ENCODE measurements around the gene UCHL1.
A peak's percentile ranks its signal among the peaks of the same experiment; 100 is the strongest.

Gene UCHL1

DNA sequence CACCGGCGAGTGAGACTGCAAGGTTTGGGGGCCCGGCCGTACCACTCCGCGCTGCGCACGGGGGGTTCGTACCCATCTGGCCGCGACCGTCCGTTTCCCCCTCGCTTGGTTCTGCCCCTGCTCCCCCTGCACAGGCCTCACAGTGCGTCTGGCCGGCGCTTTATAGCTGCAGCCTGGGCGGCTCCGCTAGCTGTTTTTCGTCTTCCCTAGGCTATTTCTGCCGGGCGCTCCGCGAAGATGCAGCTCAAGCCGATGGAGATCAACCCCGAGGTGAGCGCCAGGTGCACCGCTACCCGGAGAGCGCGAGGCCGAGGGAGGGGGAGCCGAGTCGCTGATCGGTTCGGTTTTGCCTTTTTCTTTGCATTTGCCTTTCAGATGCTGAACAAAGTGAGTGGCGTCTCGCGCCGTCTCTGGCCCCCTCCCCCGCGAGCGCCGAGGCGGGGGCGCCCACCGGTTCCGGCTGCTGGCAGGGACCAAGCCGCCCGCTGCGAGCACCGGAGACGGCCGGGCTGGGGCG is at the start of gene UCHL1:
UCHL1 (plus strand) TSS at position 189 of the 517 bp plus-strand sequence; CDS start at position 238, 49 bp downstream.
- no peak for DNase-seq (ENCODE audit: low read depth in 2 of 2)

DNA sequence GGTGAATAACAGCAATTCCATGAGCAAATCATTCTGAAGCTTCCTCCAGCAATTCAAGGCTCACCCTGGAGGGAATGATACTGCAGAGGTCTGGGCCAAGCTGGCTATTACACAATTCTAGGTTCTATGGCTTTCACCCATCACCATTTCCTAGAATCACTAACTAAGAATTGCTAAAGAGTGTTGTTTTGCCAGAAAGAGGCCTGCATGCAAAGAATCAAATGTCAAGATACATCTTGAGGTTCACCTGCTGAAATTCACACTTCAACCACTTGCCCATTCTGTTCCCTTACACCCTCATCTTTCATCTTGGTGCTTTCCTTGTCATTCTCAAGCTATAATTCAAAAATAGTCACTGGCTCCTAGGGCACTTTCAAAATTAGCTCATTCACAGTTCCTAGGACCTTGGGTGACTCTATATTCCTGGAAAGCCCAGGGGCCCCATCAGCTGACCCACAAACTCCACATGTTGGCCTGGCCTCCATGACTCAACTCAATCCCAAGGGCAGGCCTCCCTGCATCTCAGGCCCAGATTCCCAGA is 49.4 kb upstream of the UCHL1 start:
- no peak for DNase-seq (ENCODE audit: low read depth in 2 of 2)

DNA sequence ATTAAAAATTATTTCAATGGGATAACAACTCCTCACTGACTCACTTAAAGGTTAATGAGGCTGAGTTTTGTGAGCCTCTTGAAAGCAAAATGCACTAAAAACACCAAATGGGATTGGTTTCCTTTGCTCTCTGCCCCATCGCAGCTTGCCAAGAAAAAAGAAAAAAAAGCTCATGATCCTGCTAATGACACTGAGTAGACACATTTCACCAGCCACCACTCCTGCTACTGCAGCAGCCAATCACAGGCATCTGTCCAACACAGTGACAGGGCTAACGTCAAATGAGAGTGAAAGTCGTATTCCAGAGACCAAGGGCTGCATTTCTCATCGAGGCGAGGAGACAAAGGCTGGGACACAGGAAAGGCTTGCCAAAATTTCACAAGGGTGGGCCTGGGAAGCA is 47.5 kb upstream of the UCHL1 start:
- no peak for DNase-seq (ENCODE audit: low read depth in 2 of 2)

DNA sequence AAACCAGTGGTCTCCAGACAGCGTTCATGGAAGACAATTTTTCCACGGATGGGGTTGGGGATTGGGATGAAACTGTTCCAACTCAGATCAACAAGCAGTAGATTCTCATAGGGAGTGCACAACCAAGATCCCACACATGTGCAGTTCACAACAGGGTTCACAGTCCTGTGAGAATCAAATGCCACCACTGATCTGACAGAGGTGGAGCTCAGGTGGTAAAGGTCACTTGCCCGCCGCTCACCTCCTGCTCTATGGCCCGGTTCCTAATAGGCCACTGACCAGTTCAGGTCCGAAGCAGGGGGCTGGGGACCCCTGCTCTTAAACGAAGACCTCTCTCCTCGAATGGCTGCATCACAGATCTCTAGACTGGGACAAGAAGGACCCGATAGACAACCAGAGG is 46.8 kb upstream of the UCHL1 start:
- no peak for DNase-seq (ENCODE audit: low read depth in 2 of 2)

DNA sequence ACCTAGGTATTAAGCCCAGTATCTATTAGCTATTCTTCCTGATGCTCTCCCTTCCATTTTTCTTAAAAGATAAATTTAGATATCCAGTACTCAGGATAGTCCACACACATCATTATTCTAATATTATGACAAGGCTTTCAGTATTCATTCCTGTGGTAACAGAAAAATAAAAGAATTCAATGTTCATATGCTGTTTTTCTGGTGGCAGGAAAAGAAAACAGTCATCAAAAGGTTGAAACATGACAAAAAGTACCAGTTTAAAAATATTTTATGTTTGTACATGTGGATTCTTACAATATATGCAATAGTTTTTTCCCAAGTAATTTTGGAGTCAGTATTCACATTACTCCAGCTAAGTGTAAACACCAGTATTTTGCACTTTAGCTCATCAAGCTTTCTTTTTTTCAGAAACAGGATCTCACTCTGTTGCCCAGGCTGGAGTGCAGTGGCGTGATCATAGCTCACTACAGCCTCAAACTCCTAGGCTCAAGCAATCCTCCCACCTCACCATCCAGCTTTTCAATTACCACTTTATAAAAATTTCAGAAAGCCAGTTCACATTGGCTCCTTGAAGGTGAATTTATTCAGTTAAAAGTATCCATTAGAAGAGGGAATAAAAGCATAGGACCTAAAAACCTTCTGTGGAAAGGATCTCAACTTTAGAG is 44.6 kb upstream of the UCHL1 start:
- DNase-seq (ENCODE audit: low read depth in 2 of 2) = no peak

DNA sequence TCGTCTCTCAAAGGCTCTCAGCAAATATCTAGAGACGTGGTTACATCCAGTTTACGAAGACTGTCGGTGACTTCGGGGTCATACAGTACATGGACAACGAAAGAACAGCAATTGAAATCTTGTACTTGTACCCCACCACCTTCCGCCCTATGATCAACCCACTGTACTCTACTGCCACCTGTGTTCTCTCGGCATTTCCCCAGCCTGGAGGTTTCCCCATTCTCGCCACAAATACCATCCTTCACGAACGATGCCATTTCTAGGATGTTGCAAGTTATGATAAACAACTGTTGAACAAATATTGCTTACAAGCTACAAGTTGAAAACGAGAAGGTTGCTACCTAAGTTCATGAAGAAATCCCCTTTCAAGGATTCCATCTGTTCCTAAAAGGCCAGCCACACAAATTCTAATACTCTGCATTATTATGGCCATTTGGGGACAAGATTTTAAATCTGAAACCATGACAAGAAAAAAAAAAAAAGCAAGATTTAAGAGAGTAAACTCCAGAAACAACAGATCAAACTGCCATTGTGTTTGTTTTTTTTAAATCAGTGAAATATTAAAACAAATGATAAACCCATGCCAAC is 44.0 kb upstream of the UCHL1 start:
- DNase-seq (ENCODE audit: low read depth in 2 of 2) = no peak

DNA sequence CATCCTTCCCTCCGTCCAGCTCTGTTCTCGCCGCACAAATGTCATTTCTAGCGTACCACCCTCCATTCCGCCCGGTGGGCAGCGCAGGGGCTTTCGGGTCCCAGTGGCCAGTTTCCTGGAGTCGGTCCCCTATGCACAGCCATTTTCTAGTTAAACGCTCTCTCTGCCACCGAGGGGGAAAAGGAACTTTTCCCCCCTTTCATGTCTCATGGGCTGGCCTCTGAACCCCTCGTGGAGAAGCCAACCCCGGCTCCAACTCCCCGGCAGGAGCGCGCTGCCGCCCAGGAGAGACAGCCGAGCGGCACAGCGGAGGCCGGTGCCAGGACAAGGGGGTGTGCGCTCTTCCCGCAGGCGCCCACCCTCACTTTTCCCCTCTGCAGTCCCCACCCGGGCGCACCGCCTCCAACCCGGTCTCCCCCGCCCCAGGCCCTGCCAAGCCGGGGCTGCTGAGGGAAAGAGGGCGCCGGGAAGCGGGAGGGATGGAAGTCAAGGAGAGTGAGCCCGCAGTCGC is 43.0 kb upstream of the UCHL1 start:
- DNase-seq (ENCODE audit: low read depth in 2 of 2) = no peak

DNA sequence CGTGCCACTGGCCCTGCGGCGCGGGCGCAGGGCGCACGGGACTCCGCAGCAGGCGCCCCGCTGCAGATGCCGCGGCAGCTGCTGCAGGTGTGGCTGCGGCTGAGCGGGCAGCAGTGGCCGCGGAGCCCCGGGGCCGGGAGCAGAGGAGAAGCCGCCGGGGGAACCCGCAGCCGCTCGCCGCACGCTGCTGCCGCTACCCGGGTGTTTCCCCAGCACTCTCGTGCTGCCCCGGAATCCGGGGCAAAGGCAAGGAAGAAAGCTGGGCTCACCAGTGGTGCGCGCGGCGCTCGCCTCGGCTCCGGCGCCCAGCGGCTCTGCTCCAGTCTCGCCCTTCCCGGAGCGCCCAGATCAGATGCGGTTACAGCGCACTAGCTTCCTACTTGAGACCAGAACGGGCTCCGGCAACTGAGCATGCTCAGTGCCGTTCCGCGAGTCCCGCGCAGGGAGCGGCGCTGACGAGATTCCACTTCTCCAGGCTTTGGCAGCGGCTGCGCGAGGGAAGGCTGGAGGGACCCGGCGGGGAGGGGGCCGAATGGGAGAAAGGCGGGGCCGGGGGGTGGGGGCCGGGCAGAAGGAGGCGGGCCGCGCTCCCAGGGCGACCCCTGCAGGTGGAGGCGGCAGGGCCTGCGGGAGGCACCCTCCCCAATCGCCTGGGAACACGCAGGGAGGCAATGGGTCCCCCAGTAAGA is 42.4 kb upstream of the UCHL1 start, which contains the start of gene APBB2:
APBB2 (minus strand) TSS at position 407 of the 689 bp plus-strand sequence. CDS start 181,288 bp downstream, outside the sequence.
- DNase-seq (ENCODE audit: low read depth in 2 of 2) = peak in 1 of 2 donors; percentile 49

DNA sequence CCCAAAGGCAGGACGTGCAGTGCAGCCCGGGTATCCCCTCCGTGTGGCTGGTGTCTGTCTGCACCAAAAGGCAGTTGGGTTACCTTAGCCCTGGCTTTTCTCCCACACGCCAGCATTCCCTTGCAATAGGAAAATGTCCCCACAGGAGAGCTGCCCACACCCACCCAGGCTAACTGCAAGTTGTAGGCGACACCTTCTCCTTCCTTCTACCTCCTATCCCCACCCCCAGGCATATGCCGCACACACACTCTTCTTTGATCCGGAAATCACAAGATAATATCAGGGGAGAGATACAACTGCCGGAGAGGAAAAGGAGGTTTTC is 41.9 kb upstream of the UCHL1 start:
- no peak for DNase-seq (ENCODE audit: low read depth in 2 of 2)

DNA sequence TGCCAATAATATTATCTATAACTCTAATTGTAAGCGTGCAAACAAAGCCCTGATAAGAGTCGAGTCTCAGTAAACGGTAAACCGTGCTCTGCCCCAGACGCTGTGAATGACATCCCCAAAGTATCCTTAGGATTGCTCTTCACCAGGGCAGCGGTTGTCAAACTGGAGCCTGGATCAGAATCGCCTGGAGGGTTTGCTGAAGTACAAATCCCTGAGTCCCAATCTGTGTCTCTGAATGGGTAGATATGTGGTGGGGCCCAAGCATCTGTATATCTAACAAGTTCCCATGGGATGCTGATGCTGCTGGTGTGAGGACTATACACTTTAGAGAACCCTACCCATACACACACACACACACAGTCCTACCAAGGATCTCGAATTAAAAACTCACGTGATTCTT is 41.6 kb upstream of the UCHL1 start:
- no peak for DNase-seq (ENCODE audit: low read depth in 2 of 2)

DNA sequence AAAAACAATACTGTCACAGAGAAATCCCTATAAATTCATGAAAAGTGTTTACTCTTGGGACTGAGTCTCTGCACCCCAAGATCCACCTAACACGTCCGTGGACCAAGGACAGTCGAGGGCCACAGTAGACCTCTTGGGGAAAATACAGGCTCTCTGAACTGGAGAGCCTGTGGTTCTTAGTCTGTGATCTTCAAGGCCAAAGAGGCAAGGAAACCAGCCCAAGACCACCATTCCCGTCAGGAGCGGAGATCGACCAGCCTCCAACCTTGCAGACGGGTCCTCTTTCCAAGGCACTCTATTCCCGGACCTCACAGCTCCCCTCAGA is 40.8 kb upstream of the UCHL1 start:
- DNase-seq (ENCODE audit: low read depth in 2 of 2) = no peak

DNA sequence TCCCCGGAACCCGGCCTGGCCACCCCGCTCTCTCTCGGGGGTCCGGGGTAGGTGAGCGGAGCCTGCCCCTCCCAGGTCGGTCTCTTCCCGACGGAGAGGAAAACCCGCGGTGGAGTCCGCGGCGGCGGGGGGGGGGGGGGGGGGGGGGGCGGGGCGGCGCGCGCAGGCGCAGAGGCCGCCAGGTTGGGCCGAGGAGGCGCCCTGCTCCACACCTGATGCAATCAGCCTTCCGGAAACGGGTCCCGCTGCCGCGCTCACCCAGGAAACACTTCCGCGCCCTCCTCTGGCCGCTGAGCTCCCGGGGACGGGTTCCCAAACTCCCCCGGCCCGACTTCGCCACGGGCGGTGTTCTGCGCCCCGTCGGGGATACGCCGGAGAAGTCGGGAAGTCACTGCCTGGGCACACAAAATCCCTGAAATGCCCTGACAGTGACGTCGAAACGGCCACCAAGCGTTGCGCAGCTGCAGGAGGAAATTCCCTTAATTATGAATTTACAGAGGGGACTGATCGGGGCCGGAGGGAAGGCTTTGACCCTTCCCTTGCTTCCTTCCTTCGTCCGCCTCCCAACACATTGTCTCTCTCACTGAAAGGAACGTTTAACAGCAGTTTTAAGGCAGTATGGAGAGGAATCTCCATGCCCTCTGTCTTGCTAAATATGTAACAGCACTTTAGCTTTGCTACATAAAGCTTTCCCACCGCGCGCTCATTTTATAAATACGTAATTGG is 40.3 kb upstream of the UCHL1 start:
- peak in 1 of 2 donors; percentile 48 for DNase-seq (ENCODE audit: low read depth in 2 of 2)

DNA sequence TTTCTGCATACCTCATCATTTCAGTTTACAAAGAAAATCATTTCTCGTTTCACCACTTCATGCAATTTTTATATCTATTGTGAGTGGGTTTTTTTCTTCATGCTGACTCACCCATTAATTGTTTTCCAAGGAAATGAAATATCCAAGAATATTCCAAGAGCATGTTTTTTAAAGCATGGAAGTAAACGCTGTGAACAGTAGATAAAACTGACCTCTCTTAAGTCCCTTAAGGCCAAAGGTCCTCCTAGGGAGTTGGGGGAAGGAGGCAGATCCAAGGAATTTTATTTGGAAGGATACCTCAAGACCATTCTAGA is 39.8 kb upstream of the UCHL1 start:
- no peak for DNase-seq (ENCODE audit: low read depth in 2 of 2)

DNA sequence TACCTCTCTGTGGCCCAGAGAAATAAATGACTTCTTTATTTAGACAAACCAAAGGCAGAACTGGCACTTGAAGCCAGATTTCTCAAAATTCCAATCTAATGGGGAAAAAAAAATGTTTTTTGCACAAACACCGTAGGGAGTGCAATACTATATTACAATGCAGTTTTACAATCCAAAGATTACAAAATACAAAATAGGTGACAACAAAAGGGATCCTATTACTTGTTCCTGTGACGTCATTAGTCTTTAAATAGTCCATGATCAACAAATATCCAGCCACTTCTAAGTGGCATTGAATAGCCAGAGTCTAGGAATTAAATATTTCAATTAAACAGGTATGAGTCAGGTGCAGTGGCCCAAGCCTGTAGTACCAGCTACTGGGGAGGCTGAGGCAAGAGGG is 39.4 kb upstream of the UCHL1 start:
- no peak for DNase-seq (ENCODE audit: low read depth in 2 of 2)

DNA sequence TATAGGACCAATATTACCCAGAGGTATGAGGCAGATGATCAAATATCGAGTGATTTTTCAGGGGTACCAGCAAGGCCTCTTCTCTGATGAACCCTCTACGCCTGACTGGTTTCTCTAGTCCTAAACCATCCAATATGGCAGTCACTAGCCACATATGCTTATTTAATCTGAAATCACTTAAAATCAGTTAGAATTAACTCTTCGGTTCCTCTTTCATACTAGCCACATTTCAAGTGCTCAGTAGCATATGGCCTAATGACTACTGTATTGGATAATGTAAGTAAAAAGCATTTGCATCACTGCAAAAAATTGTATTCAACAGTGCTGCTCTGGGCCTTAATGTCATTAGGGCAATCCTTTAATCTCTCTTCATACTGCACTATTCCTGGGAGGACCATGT is 38.0 kb upstream of the UCHL1 start:
- DNase-seq (ENCODE audit: low read depth in 2 of 2) = no peak

DNA sequence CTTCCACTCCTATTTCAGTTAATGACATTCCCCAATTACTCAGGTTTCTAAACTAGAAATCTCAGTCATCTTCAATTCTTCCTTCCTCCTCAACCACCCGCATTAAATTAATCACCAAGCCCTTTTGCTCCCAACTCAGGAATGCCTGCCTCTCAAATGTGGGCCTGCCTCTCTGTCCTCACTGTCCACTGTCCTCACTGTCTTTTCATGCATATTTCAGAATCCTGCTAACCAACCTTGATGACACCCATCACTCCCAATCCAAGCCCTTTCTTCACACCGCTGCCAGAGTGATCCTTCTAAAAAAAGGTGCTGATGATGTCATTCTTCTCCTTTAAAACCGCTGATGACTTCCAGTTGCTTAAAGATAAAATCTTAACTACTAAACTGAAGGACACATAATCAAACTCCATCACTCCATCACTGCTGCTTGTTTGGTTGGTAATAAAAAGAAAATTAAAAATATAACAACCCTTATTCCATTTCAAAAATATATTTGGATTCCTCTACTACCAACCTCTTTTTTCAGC is 37.2 kb upstream of the UCHL1 start:
- DNase-seq (ENCODE audit: low read depth in 2 of 2) = no peak

DNA sequence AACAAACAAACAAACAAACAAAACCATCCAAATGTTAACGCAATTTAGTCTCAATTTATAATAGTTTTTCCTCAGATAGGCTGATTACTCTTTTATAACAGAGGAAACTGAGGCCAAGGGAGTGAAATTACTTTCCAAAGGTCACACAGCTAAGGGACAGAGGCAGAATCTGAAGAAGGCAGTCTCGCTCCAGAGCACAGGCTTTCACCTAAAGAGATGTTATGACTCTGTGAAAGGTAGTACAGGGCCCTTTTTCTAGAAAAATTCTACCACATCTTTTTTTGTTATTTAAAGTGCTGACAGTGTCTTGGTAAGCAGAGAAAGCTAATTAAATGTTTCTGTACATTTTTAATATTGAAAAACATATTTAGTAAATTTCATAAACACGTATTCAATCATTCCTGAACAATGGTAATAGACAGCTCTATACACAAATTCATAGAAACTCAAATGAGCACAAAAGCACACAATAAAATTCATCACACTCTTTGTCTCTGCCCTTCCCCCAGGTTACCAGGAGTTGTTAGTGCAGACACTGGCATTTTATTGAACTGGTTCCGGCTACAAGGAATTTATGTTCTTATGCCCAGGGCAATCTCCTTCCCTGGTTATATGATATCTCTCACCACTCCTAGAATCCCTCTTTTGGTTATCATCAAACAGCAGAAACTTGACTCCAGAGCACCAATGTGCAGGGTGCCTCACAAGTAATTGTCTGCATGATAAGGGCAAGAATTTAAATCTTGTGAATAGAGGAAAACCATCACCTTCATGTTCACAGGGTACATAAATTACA is 34.7 kb upstream of the UCHL1 start:
- no peak for DNase-seq (ENCODE audit: low read depth in 2 of 2)

DNA sequence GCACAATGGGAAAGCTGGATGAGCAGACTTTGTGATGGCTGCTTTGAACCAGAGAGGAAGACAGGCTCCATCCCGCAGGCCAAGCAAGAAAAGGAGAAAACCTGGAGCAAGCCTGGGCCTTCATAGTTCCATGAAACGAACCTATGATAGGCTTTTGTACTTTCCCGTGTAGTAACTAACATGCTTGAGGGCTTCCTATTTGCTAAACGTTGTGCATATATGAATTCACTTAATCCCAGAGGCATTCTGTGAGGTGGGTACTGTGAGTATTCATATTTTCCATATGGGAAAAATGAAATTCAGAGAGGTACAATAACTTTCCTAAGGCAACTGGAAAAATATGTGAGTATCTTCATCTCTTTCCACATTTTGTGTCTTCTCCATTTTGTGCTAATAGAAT is 28.8 kb upstream of the UCHL1 start:
- DNase-seq (ENCODE audit: low read depth in 2 of 2) = no peak

DNA sequence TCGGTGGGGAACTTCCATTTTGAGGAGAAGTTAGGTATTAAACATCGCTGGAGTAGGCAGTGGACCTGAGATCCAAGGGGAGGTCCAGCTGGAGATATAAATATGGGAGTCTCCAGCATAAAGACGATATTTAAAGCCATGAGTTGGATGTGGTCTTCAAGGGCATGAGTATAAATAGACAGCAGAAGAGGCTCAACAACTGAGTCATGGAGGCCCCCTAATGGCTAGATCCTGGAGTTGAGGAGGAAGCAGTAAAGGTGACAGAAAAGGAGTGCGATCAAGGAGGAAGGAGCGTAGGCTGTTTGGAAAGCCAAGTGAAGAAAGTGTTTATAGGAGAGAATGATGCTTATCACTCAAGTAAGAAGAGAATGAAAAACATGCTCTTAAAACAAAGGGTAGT is 24.3 kb upstream of the UCHL1 start:
- DNase-seq (ENCODE audit: low read depth in 2 of 2) = no peak

DNA sequence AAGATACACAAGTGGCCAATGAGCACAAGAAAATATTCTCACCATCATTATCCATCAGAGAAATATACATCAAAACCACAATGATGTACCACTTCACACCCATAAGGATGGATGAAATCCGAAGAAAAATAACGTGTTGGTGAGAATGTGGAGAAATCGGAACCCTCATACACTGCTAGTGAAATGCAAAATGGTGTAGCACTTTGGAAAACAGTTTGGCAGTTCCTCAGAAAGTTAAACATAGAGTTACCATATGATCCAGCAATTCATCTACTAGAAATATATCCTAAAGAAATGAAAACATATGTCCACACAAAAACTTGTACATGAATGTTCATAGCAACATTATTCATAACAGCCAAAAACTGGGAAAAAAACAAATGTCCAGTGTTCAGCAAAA is 23.9 kb upstream of the UCHL1 start:
- no peak for DNase-seq (ENCODE audit: low read depth in 2 of 2)

DNA sequence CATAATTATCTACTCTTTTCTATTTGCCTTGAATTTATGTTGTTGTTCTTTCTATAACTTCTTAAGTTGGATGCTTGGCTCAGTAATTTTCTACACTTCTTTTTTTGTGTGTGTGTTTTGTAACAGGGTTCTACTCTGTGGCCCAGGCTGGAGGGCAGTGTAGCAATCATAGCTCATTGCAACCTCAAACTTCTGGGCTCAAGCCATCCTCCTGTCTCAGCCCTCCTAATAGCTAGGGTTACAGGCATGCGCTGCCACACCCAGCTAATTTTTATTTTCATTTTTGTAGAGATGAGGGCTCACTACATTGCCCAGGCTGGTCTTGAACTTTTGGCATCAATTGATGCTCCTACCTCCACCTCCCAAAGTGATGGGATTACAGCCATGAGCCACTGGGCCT is 20.7 kb upstream of the UCHL1 start:
- no peak for DNase-seq (ENCODE audit: low read depth in 2 of 2)

Data from stimulated activated CD4-positive, alpha-beta T cell treated with anti-CD3 and anti-CD28 coated beads, Interleukin-1b, Interleukin-23, amount 100 ng/mL, for 4 hours (primary cell).